RWPE1 (cell line): ENCODE results near the gene SLC39A9.

Experiments
- CTCF ChIA-PET: fragments of 350-600 bp; sonication (Branson Sonifier 250); formaldehyde crosslinking; extraction: SDS; loops from one replicate; lab custom pipeline; 2021; lab: Yijun Ruan, JAX
- POLR2A ChIA-PET: fragments of 400-600 bp; formaldehyde crosslinking; extraction: SDS; loops from one replicate; lab custom pipeline; 2020; ENCODE audit warnings: antibody characterized with exemption; ENCODE audit not compliant: low non-redundant PET; lab: Yijun Ruan, JAX
- DNase-seq: peaks from one replicate; pipeline ENCODE4 v3.0.0; 2012; ENCODE audit warnings: low spot score
- H3K27ac ChIP-seq: fragments of 450-650 bp; 2 replicates; pipeline ENCODE4 v1.5.1; 2017
- CTCF ChIP-seq: fragments of 450-650 bp; conservative IDR thresholded peaks from 2 replicates; pipeline ENCODE4 v1.5.1; 2017; ENCODE audit warnings: low read depth, mild to moderate bottlenecking

The SLC39A9 gene

GRCh38 chr14:69500736-69501135, 102.2 kb downstream of the SLC39A9 start:
- no peak for DNase-seq
- ChIA-PET POLR2A (no interaction called here), CTCF (no interaction called here)
- no peak overlapping the region for H3K27ac ChIP-seq
- TF ChIP-seq CTCF: no peak

GRCh38 chr14:69501423-69501838, 102.9 kb downstream of the SLC39A9 start:
- H3K27ac ChIP-seq: no peak overlapping the region
- DNase-seq: no peak
- POLR2A ChIA-PET: no interaction called here
- TF ChIP-seq CTCF: no peak
- CTCF ChIA-PET: interaction anchor here (0.5 kb wide), 1 partner anchor 239 kb away, joined by 3 read pairs; no protein-coding TSS in a partner anchor

GRCh38 chr14:69504775-69505174, 106.3 kb downstream of the SLC39A9 start:
- no peak for DNase-seq
- H3K27ac ChIP-seq: no peak overlapping the region
- ChIA-PET POLR2A (no interaction called here), CTCF (interaction anchor here (0.6 kb wide), 1 partner anchor 13 kb away, joined by 5 read pairs; no protein-coding TSS in a partner anchor)
- no peak for TF ChIP-seq CTCF

GRCh38 chr14:69505338-69506240, 107.1 kb downstream of the SLC39A9 start:
- no peak for DNase-seq
- POLR2A ChIA-PET: no interaction called here

GRCh38 chr14:69506241-69506595, 107.7 kb downstream of the SLC39A9 start:
- H3K27ac ChIP-seq: no peak overlapping the region
- ChIA-PET CTCF (interaction anchor here (0.6 kb wide), 1 partner anchor 253 kb away, joined by 5 read pairs; no protein-coding TSS in a partner anchor), POLR2A (no interaction called here)
- no peak for TF ChIP-seq CTCF
- DNase-seq: no peak

More at GRCh38 chr14:69505338-69506240, 107.1 kb downstream of the SLC39A9 start:
- TF ChIP-seq CTCF: no peak
- CTCF ChIA-PET: interaction anchor here (0.6 kb wide), 1 partner anchor 253 kb away, joined by 5 read pairs; no protein-coding TSS in a partner anchor
- no peak overlapping the region for H3K27ac ChIP-seq
